ENCODE results near the gene CUL4A. TPM values are rescaled to one million over a fixed set of nuclear protein-coding genes. Genes with fewer than 3 reads are reported as not detected.

CUL4A gene
- total and polyA plus RNA-seq, 9 of the 15 experiments (the other 6 are each of a cell fraction or from before 2014, with no cell fraction given) = 21.1 to 92.0 (median 63.2) TPM

- TF ChIP-seq ZNF3 (CRISPR knock-in tag; IDR thresholded peaks at IDR 0.05) = no peak
- TF ChIP-seq, protein P1, sequence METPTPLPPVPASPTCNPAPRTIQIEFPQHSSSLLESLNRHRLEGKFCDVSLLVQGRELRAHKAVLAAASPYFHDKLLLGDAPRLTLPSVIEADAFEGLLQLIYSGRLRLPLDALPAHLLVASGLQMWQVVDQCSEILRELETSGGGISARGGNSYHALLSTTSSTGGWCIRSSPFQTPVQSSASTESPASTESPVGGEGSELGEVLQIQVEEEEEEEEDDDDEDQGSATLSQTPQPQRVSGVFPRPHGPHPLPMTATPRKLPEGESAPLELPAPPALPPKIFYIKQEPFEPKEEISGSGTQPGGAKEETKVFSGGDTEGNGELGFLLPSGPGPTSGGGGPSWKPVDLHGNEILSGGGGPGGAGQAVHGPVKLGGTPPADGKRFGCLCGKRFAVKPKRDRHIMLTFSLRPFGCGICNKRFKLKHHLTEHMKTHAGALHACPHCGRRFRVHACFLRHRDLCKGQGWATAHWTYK (CRISPR knock-in tag; IDR thresholded peaks at IDR 0.05) = peak; percentile 42; the same call in 1 of the 2 replicates
- no peak for TF ChIP-seq TAF15 (IDR thresholded peaks at IDR 0.05; ENCODE audit: low read depth, low read length)
- TF ChIP-seq HDAC3 (IDR thresholded peaks at IDR 0.05; ENCODE audit: borderline replicate concordance, partially characterized antibody) = no peak
- TF ChIP-seq EP300 (IDR thresholded peaks at IDR 0.05; ENCODE audit: low read length) = peak; percentile 63
- no peak for TF ChIP-seq TAL1 (IDR thresholded peaks at IDR 0.05)
- no peak for TF ChIP-seq CUX1 (CRISPR knock-in tag; IDR thresholded peaks at IDR 0.05)
- TF ChIP-seq MAZ (CRISPR knock-in tag; conservative IDR thresholded peaks at IDR 0.05 in 1 of 2, IDR thresholded peaks at IDR 0.05 in 1 of 2) = peak; percentile 81 to 96
- TF ChIP-seq HNRNPL (IDR thresholded peaks at IDR 0.05; ENCODE audit: low read depth, low read length) = no peak
- no peak for TF ChIP-seq CHCHD3 (CRISPR knock-in tag; IDR thresholded peaks at IDR 0.05)
- TF ChIP-seq ZNF717 (CRISPR knock-in tag; IDR thresholded peaks at IDR 0.05) = no peak
- TF ChIP-seq, protein P2, sequence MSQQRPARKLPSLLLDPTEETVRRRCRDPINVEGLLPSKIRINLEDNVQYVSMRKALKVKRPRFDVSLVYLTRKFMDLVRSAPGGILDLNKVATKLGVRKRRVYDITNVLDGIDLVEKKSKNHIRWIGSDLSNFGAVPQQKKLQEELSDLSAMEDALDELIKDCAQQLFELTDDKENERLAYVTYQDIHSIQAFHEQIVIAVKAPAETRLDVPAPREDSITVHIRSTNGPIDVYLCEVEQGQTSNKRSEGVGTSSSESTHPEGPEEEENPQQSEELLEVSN (IDR thresholded peaks at IDR 0.05; ENCODE audit: borderline replicate concordance in 1 of 2, extremely low read depth in 1 of 2, insufficient read depth in 1 of 2, insufficient read length in 1 of 2, low read depth in 1 of 2, low read length in 1 of 2, poor library complexity in 1 of 2, severe bottlenecking in 1 of 2) = peak; percentile 97 to 98
- no peak for TF ChIP-seq RUNX1 (IDR thresholded peaks at IDR 0.05; ENCODE audit: low read depth)
- no peak for TF ChIP-seq ZNF253 (CRISPR knock-in tag; conservative IDR thresholded peaks at IDR 0.05)
- TF ChIP-seq ATF1 (CRISPR knock-in tag; IDR thresholded peaks at IDR 0.05) = 0 out of 2 replicates have a peak, but pooled peaks have one; percentile 25
- peak; percentile 92 for TF ChIP-seq ATF1 (tag; IDR thresholded peaks at IDR 0.05)
- peak in 1 of 2 experiments; percentile 57; a peak in 3 of 4 replicates for TF ChIP-seq NRF1 (conservative IDR thresholded peaks at IDR 0.05 in 1 of 2, IDR thresholded peaks at IDR 0.05 in 1 of 2)
- no peak for TF ChIP-seq ZC3H11A (IDR thresholded peaks at IDR 0.05; ENCODE audit: low read depth, low read length)
- TF ChIP-seq CREB3 (tag; conservative IDR thresholded peaks at IDR 0.05; ENCODE audit: low read depth) = no peak
- 0 out of 2 replicates have a peak, but pooled peaks have one; percentile 84 for TF ChIP-seq NR4A1 (CRISPR knock-in tag; IDR thresholded peaks at IDR 0.05)
- peak; percentile 86 for TF ChIP-seq NR4A1 (tag; IDR thresholded peaks at IDR 0.05)
Measured at GRCh38 chr13:113296823-113297369, 87.5 kb downstream of the CUL4A start, which contains the start of gene LAMP1 (continued).

All from K562 (cell line).